GM12878 (cell line): ENCODE data around the gene CA7. TPM values are rescaled to one million over a fixed set of nuclear protein-coding genes. Genes with fewer than 3 reads are reported as not detected.

Source experiments
- ATAC-seq: fragments of 200-7000 bp; cut with Tn5 transposase; 3 replicates; pipeline ENCODE4 v1.9.1; 2020; ENCODE audit warnings: mild to moderate bottlenecking, moderate library complexity
- BruUV-seq: library from RNA; stranded (reverse); fragments of 400-500 nt; replicated peaks from 2 replicates; lab custom pipeline; 2021; lab: Mats Ljungman, UMichigan
- CTCF ChIA-PET: fragments of 300-600 bp; sonication (Branson Sonifier 250); formaldehyde crosslinking; extraction: SDS; loops from one replicate; lab custom pipeline; 2021; ENCODE audit warnings: inconsistent platforms; lab: Yijun Ruan, JAX
- POLR2A ChIA-PET: fragments of 350-600 bp; formaldehyde crosslinking; extraction: SDS; loops from one replicate; lab custom pipeline; 2021; ENCODE audit warnings: inconsistent platforms; lab: Charles Lee
- RAD21 ChIA-PET: fragments of 300-600 bp; sonication (Branson Sonifier 250); formaldehyde crosslinking; loops from one replicate; lab custom pipeline; 2023; ENCODE audit warnings: antibody characterized with exemption; ENCODE audit not compliant: unreplicated experiment; lab: Charles Lee
- SMC1A ChIA-PET: fragments of 300-600 bp; sonication (Branson Sonifier 250); formaldehyde crosslinking; loops from one replicate; lab custom pipeline; 2023; ENCODE audit not compliant: unreplicated experiment, uncharacterized antibody; lab: Charles Lee
- DNase-seq: peaks from one replicate; pipeline ENCODE4 v3.0.0-alpha.2; 2011; ENCODE audit warnings: low read depth, low spot score
- FAIRE-seq: peaks from 3 replicates; lab custom pipeline; 2011; peaks lifted over from hg19 to GRCh38; lab: Jason Lieb, UNC
- H2AFZ ChIP-seq: 2 replicates; pipeline ENCODE4 v1.6.0; 2011; ENCODE audit warnings: low read depth, low read length, control low read depth; ENCODE audit not compliant: control insufficient read depth
- H3K27ac ChIP-seq: 2 replicates; pipeline ENCODE4 v1.5.1; 2011; ENCODE audit warnings: control low read depth; ENCODE audit not compliant: control insufficient read depth, insufficient read depth
- H3K27me3 ChIP-seq, 2 experiments: replicated peaks in 1 of 2; 2 replicates each; pipeline versions ENCODE4 v1.6.0 to v1.6.1; 2011; ENCODE audit warnings: low read length in 1 of 2; ENCODE audit not compliant: control insufficient read depth in 2 of 2, insufficient read depth in 2 of 2
- H3K36me3 ChIP-seq, 2 experiments: 2 replicates each; pipeline ENCODE4 v1.5.1; 2011; ENCODE audit warnings: low read length in 1 of 2; ENCODE audit not compliant: control insufficient read depth in 2 of 2, insufficient read depth in 2 of 2
- H3K4me1 ChIP-seq: 2 replicates; pipeline ENCODE4 v1.6.1; 2011; ENCODE audit warnings: mild to moderate bottlenecking, low read length, moderate library complexity, mixed read lengths; ENCODE audit not compliant: control insufficient read depth, insufficient read depth
- H3K4me2 ChIP-seq: 2 replicates; pipeline ENCODE4 v1.6.0; 2011; ENCODE audit warnings: control low read depth; ENCODE audit not compliant: control insufficient read depth, insufficient read depth
- H3K4me3 ChIP-seq: fragments of 200-600 bp; sonication (generic); 2 replicates; pipeline ENCODE4 v1.5.1; 2016
- H3K79me2 ChIP-seq: 2 replicates; pipeline ENCODE4 v1.6.0; 2011; ENCODE audit warnings: low read length; ENCODE audit not compliant: control insufficient read depth, insufficient read depth
- H3K9ac ChIP-seq: 2 replicates; pipeline ENCODE4 v1.8.0; 2011; ENCODE audit warnings: low read length, control low read depth, mixed read lengths; ENCODE audit not compliant: control insufficient read depth, insufficient read depth
- H3K9me3 ChIP-seq: replicated peaks from 3 replicates; pipeline ENCODE4 v1.5.1; 2011; ENCODE audit warnings: mild to moderate bottlenecking, low read length; ENCODE audit not compliant: control insufficient read depth, insufficient read depth
- H4K20me1 ChIP-seq: 2 replicates; pipeline ENCODE4 v1.6.0; 2011; ENCODE audit not compliant: control insufficient read depth, insufficient read depth
- BCL11A ChIP-seq: IDR thresholded peaks from 2 replicates; pipeline ENCODE4 v1.6.1; 2011; ENCODE audit warnings: low read depth, low read length
- SUPT20H ChIP-seq: IDR thresholded peaks from 2 replicates; pipeline ENCODE4 v1.6.1; 2011; ENCODE audit warnings: low read depth, mild to moderate bottlenecking, low read length, moderate library complexity, borderline replicate concordance; ENCODE audit not compliant: control insufficient read depth
- WGBS: methylation state at CpG from one replicate; pipeline ENCODE4 v1.1.6; 2016; ENCODE audit warnings: low lambda C conversion rate; ENCODE audit not compliant: insufficient replicate concordance, insufficient coverage; ENCODE audit errors: missing lambda C conversion rate; 5-methylcytosine and 5-hydroxymethylcytosine counted together
- in situ Hi-C: fragments of 300-500 bp; cut with MboI; formaldehyde crosslinking; loops from 9 replicates; pipeline ENCODE4 v1.14.3; 2018; ENCODE audit warnings: mixed read lengths
- intact Hi-C: fragments of 100-400 bp; cut with micrococcal nuclease; formaldehyde crosslinking; loops from one replicate; pipeline ENCODE4 v1.14.2; 2022; ENCODE audit not compliant: unreplicated experiment
- polyA plus RNA-seq, 11 experiments: library from polyadenylated mRNA; depleted of rRNA in 4 of 11; unstranded in 6 of 11; stranded (reverse) in 5 of 11; fragments of >200 nt; fragmentation: Nextera tagmentation in 4 of 11; fragmentation: Illumina TruSeq in 1 of 11; extraction: Ambion mirVana in 4 of 11; extraction: Trizol in 1 of 11; gene quantifications; 1 replicate in 1 of 11; 2 replicates in 10 of 11; pipeline versions ENCODE4 v1.2.1 to v1.2.3, GENCODE V29; 2011 to 2016; ENCODE audit warnings: inconsistent platforms in 2 of 11, missing spikeins in 2 of 11, low read depth in 1 of 11
- total RNA-seq, 4 experiments: library from RNA; depleted of rRNA in 3 of 4; stranded (reverse); fragments of >200 nt in 3 of 4; fragmentation: Illumina TruSeq in 1 of 4; extraction: Trizol in 1 of 4; gene quantifications; 2 replicates each; pipeline versions ENCODE4 v1.2.1 to v1.2.3, GENCODE V29; 2013 to 2021
- TF ChIP-seq, protein P1 (sequence below): fragments of 450-650 bp; IDR thresholded peaks from 2 replicates; pipeline ENCODE4 v1.6.1; 2017; ENCODE audit warnings: mild to moderate bottlenecking, low read depth, inconsistent platforms; ENCODE audit not compliant: poor library complexity, severe bottlenecking

Gene CA7
- total and polyA plus RNA-seq, 10 of the 15 experiments (the other 5 are each of a cell fraction or from before 2014, with no cell fraction given): 0.04 TPM; not detected in 9

DNA sequence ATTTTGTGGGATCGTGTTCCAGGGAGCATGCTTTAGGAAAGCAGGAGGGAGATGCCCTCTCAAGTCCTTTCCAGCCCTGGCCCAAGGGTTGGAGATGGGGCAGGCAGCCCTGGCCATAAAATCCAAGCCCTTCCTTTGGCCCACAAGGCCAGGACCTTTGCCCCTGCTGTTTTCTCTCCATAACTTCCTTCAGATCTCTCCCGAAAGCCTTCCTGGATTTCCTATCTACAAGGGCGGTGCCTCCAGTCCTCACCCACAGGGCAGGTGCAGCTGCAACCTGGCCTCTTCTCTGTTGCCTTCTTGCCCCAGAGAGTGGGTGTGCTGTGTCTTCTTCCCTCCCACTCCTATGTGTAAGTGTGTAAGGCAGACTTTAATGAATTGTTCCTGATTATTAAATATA is 27.6 kb downstream of the CA7 start (continued):
- no peak for TF ChIP-seq BCL11A

DNA sequence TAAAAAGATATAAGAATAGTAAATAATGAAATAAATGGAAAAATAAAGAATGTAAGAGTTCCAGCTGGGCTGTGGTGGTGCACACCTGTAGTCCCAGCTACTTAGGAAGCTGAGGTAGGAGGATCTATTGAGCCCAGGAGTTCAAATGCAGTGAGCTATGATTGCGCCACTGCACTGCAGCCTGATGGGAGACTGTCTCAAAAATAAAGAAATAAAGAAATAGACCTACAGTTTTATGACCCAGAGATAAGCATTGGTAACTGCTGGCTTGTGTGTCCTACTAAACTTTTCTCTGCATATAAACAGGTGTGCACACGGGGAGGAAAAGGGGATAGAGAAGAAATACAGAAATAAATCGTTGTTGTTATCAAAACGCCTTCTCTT is 28.3 kb downstream of the CA7 start:
- ChIA-PET POLR2A (interaction anchor here (0.8 kb wide), 1 partner anchor 287 kb away, joined by 3 read pairs; no protein-coding TSS in a partner anchor), SMC1A (interaction anchor here (0.5 to 1.6 kb wide), 4 partner anchors 10 to 316 kb away, joined by 3 to 5 read pairs (median 4); partner anchors contain the start of gene NAE1), CTCF (interaction anchor here (0.8 to 2.2 kb wide), 27 partner anchors 9 to 466 kb away, joined by 3 to 14 read pairs (median 4); partner anchors contain the start of genes CIAO2B, DYNC1LI2 and NAE1), RAD21 (interaction anchor here (0.9 to 2.2 kb wide), 8 partner anchors 9 to 466 kb away, joined by 3 to 12 read pairs (median 3); partner anchors contain the start of gene NAE1)
- peak overlapping the region; percentile 73 for H3K4me2 ChIP-seq
- H3K4me3 ChIP-seq: peak overlapping the region; percentile 65; the same call in 1 of the 2 replicates
- no peaks in the 10 kb centered on the region for H3K36me3 ChIP-seq
- intact Hi-C loops: loop anchor here (2.0 kb wide), 1 partner anchor 144 kb away; no protein-coding TSS in a partner anchor
- no peaks in the 10 kb centered on the region for H3K79me2 ChIP-seq
- TF ChIP-seq SUPT20H: no peak
- TF ChIP-seq, protein P1, sequence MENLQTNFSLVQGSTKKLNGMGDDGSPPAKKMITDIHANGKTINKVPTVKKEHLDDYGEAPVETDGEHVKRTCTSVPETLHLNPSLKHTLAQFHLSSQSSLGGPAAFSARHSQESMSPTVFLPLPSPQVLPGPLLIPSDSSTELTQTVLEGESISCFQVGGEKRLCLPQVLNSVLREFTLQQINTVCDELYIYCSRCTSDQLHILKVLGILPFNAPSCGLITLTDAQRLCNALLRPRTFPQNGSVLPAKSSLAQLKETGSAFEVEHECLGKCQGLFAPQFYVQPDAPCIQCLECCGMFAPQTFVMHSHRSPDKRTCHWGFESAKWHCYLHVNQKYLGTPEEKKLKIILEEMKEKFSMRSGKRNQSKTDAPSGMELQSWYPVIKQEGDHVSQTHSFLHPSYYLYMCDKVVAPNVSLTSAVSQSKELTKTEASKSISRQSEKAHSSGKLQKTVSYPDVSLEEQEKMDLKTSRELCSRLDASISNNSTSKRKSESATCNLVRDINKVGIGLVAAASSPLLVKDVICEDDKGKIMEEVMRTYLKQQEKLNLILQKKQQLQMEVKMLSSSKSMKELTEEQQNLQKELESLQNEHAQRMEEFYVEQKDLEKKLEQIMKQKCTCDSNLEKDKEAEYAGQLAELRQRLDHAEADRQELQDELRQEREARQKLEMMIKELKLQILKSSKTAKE: no peak
- DNase-seq: no peak
- BruUV-seq: no TSS peak
- in situ Hi-C loops: no loop called here
- H3K9me3 ChIP-seq: no peaks in the 10 kb centered on the region
- no peaks in the 10 kb centered on the region for H4K20me1 ChIP-seq
- H3K27me3 ChIP-seq: no peaks in the 10 kb centered on the region
- peak overlapping the region; percentile 92 for H2AFZ ChIP-seq
- H3K9ac ChIP-seq: peak overlapping the region; percentile 36; the same call in 1 of the 2 replicates
- peaks cover 16% of the 10 kb centered on the region for H3K4me1 ChIP-seq
- WGBS: 43% methylated on average over 4 of the region's 4 CpGs
- H3K27ac ChIP-seq: no peak overlapping the region
- no peak for ATAC-seq
- peak; percentile 31 for FAIRE-seq
